GM18867 (cell line): ENCODE measurements around the gene ZNF19.
"Not testable (repeated sequence)": the region's sequence is repeated elsewhere in the genome, so short reads cannot be mapped to it uniquely, and the experiment has no call there.

Experiments
- ATAC-seq: cut with Tn5 transposase; IDR thresholded peaks from one replicate; pipeline ENCODE4 v1.9.1; 2021; ENCODE audit warnings: mild to moderate bottlenecking, moderate library complexity; ENCODE audit not compliant: unreplicated experiment

The ZNF19 gene

GRCh38 chr16:71489122-71489521 lies at the start of gene ZNF19:
Gene ZNF19 (minus strand): TSS chr16:71489324. CDS start chr16:71482114, 7,210 bp downstream.
- ATAC-seq: no peak

- peak; percentile 79 for ATAC-seq
Observed at GRCh38 chr16:71537643-71538042, 48.5 kb upstream of the ZNF19 start.

GRCh38 chr16:71536752-71537499 lies 47.8 kb upstream of the ZNF19 start:
- ATAC-seq: no peak

- ATAC-seq: no peak
Observed at GRCh38 chr16:71532366-71532765, 43.2 kb upstream of the ZNF19 start.

- ATAC-seq: no peak
Observed at GRCh38 chr16:71528863-71529262, 39.7 kb upstream of the ZNF19 start.

- no peak for ATAC-seq
Observed at GRCh38 chr16:71528257-71528656, 39.1 kb upstream of the ZNF19 start.

- ATAC-seq: no peak
Observed at GRCh38 chr16:71526111-71526631, 37.0 kb upstream of the ZNF19 start, which contains the start of gene CHST4. Gene CHST4 (plus strand): TSS chr16:71526426. CDS start chr16:71536678, 10,252 bp downstream.

- no peak for ATAC-seq
Observed at GRCh38 chr16:71524566-71525553, 35.7 kb upstream of the ZNF19 start.

- ATAC-seq: no peak
Observed at GRCh38 chr16:71520550-71520949, 31.4 kb upstream of the ZNF19 start.

GRCh38 chr16:71515026-71515425 lies 25.9 kb upstream of the ZNF19 start:
- no peak for ATAC-seq

GRCh38 chr16:71514476-71514875 lies 25.4 kb upstream of the ZNF19 start:
- no peak for ATAC-seq

GRCh38 chr16:71513302-71513701 lies 24.2 kb upstream of the ZNF19 start:
- no peak for ATAC-seq

- ATAC-seq: no peak
Observed at GRCh38 chr16:71507061-71507460, 17.9 kb upstream of the ZNF19 start.

- no peak for ATAC-seq
Observed at GRCh38 chr16:71504901-71505300, 15.8 kb upstream of the ZNF19 start.

- not testable (repeated sequence) for ATAC-seq
Observed at GRCh38 chr16:71504051-71504450, 14.9 kb upstream of the ZNF19 start.

GRCh38 chr16:71501547-71501946 lies 12.4 kb upstream of the ZNF19 start:
- ATAC-seq: no peak

- no peak for ATAC-seq
Observed at GRCh38 chr16:71500964-71501363, 11.8 kb upstream of the ZNF19 start.

- ATAC-seq: no peak
Observed at GRCh38 chr16:71499775-71500364, 10.7 kb upstream of the ZNF19 start.

GRCh38 chr16:71498031-71498430 lies 8.9 kb upstream of the ZNF19 start:
- ATAC-seq: no peak

- no peak for ATAC-seq
Observed at GRCh38 chr16:71493213-71493612, 4.1 kb upstream of the ZNF19 start.

- no peak for ATAC-seq
Observed at GRCh38 chr16:71492786-71493185, 3.7 kb upstream of the ZNF19 start.
